Kidney (tissue), 14 donors: ENCODE data around the gene HIF3A. TPM values are rescaled to one million over a fixed set of nuclear protein-coding genes. Genes with fewer than 3 reads are reported as not detected.

Experiments used
- DNase-seq, 5 donors: peaks; one replicate each; pipeline ENCODE4 v3.0.0-alpha.2; 2013 to 2020
- FAIRE-seq: peaks from 2 replicates; lab custom pipeline; 2012; peaks lifted over from hg19 to GRCh38; lab: Jason Lieb, UNC
- H3K27ac ChIP-seq, 2 donors: one replicate each; pipeline ENCODE4 v1.7.0; 2013; ENCODE audit warnings: low read depth in 2 of 2, low read length in 2 of 2, inconsistent platforms in 1 of 2
- H3K27me3 ChIP-seq: one replicate; pipeline ENCODE4 v1.7.1; 2013; ENCODE audit warnings: low read length, inconsistent platforms; ENCODE audit not compliant: control insufficient read depth, insufficient read depth
- H3K36me3 ChIP-seq, 3 donors: one replicate each; pipeline versions ENCODE4 v1.7.0 to v1.7.1; 2013; ENCODE audit warnings: low read length in 3 of 3, control low read depth in 1 of 3, inconsistent platforms in 1 of 3; ENCODE audit not compliant: insufficient read depth in 3 of 3, control insufficient read depth in 2 of 3
- H3K4me1 ChIP-seq, 3 donors: one replicate each; pipeline versions ENCODE4 v1.7.0 to v1.7.1; 2013; ENCODE audit warnings: low read length in 3 of 3, inconsistent platforms in 1 of 3, low read depth in 1 of 3; ENCODE audit not compliant: control insufficient read depth in 2 of 3, insufficient read depth in 2 of 3
- H3K4me3 ChIP-seq, 3 donors: one replicate each; pipeline versions ENCODE4 v1.7.0 to v1.8.1; 2013; ENCODE audit warnings: low read length in 3 of 3, control low read depth in 1 of 3, inconsistent platforms in 1 of 3
- H3K9ac ChIP-seq, 3 donors: one replicate each; pipeline versions ENCODE4 v1.7.0 to v1.7.1; 2013; ENCODE audit warnings: low read length in 3 of 3, control low read depth in 1 of 3, inconsistent platforms in 1 of 3
- H3K9me3 ChIP-seq, 3 donors: one replicate each; pipeline versions ENCODE4 v1.7.0 to v1.7.1; 2013; ENCODE audit warnings: low read length in 3 of 3, control low read depth in 1 of 3, inconsistent platforms in 1 of 3; ENCODE audit not compliant: control insufficient read depth in 2 of 3, insufficient read depth in 1 of 3
- intact Hi-C: fragments of 100-400 bp; cut with DNase I; formaldehyde crosslinking; loops from one replicate; pipeline ENCODE4 v1.11.1; 2022
- polyA plus RNA-seq: library from polyadenylated mRNA; stranded (reverse); fragments of 350-450 nt; fragmentation: Illumina TruSeq; extraction: RNeasy Lipid Tissue Mini Kit (QIAGEN cat#74804); gene quantifications from one replicate; pipeline ENCODE4 v1.2.3, GENCODE V29; 2014; ENCODE audit warnings: low read depth, low replicate concordance; ENCODE audit not compliant: insufficient read depth
- total RNA-seq: library from RNA; stranded (reverse); fragmentation: NEBNext Ultra II Directional; extraction: Animal tissue kit (Norgen Biotek cat#: 25700); gene quantifications from one replicate; pipeline ENCODE4 v1.2.1, GENCODE V29; 2021
- TF ChIP-seq, protein P1 (sequence below): IDR thresholded peaks from 3 replicates; pipeline ENCODE4 v1.5.1; 2012; ENCODE audit warnings: mild to moderate bottlenecking, moderate library complexity, borderline replicate concordance; ENCODE audit not compliant: insufficient read depth; ENCODE audit errors: extremely low read depth
- donor health status: control.
- donor health status: control.
- donor health status: control.
- donor health status: control.
- donor health status: control.
- donor health status: DM: yes; HTN: yes; CAD: no.
- donor health status: Normal renal cell carcinoma (clear cell type).

Gene HIF3A
- total and polyA plus RNA-seq, 2 donors from 2014 or later, result 3.3 to 40.4 TPM

DNA sequence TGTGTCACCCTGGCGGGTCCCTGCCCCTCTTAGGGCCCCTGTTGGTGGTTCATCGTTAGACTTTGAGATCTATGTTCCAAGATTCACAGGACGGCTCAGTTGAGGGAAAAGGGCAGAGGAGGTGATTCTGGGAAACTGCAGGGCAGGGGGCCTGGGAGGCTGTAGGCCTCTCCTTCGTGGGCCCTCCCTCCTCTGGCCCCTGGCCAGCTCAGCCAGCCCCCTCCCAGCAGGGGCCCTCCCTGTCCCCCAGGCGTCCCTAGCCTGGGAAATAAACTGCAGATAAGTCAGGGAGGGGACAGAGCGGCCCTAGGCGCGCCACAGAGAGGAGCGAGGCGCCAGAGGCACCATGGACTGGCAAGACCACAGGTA, 6.5 kb downstream of the HIF3A start:
- no peaks in the 10 kb centered on the region for H3K36me3 ChIP-seq
- H3K9ac ChIP-seq, result no peak overlapping the region
- no peak overlapping the region for H3K4me3 ChIP-seq
- TF ChIP-seq, protein P1, sequence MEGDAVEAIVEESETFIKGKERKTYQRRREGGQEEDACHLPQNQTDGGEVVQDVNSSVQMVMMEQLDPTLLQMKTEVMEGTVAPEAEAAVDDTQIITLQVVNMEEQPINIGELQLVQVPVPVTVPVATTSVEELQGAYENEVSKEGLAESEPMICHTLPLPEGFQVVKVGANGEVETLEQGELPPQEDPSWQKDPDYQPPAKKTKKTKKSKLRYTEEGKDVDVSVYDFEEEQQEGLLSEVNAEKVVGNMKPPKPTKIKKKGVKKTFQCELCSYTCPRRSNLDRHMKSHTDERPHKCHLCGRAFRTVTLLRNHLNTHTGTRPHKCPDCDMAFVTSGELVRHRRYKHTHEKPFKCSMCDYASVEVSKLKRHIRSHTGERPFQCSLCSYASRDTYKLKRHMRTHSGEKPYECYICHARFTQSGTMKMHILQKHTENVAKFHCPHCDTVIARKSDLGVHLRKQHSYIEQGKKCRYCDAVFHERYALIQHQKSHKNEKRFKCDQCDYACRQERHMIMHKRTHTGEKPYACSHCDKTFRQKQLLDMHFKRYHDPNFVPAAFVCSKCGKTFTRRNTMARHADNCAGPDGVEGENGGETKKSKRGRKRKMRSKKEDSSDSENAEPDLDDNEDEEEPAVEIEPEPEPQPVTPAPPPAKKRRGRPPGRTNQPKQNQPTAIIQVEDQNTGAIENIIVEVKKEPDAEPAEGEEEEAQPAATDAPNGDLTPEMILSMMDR, result no peak
- intact Hi-C loops, result no loop called here
- no peaks in the 10 kb centered on the region for H3K9me3 ChIP-seq
- DNase-seq (peak in 4 of 5 donors; percentile 38 to 70 (median 52)), FAIRE-seq (no peak)
- H3K27ac ChIP-seq, result peak overlapping the region in 1 of 2 donors; percentile 36
- H3K27me3 ChIP-seq, result no peaks in the 10 kb centered on the region
- peaks cover 7 to 23% (median 14%) of the 10 kb centered on the region in 3 donors for H3K4me1 ChIP-seq

DNA sequence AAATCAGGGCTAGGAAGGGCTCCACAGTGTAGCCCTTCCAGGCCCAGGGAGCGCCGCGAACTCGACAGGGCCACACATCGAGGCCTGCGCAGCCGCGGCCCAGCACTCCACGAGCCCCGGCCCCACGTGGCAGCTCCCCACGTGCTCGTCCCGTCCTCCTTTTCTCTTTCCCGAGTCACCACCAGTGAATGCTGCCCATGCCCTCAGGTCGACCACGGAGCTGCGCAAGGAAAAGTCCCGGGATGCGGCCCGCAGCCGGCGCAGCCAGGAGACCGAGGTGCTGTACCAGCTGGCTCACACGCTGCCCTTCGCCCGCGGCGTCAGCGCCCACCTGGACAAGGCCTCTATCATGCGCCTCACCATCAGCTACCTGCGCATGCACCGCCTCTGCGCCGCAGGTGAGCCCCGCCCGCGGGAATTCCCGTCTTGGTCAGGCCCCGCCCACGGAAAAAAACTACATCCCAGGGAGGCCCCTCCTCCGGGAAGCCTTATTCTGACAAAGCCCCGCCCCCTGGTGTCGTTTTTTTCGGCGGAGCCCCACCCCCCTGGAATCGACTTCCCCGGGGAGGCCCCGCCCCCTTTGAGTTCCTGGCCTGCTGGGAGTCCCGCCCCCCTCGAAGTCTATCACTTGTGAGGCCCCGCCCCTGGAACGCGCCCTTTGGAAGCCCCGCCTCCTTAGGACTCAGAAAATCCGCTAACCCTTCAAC, 7.0 kb downstream of the HIF3A start:
- TF ChIP-seq, protein P1, result no peak
- H3K27me3 ChIP-seq, result no peaks in the 10 kb centered on the region
- H3K4me1 ChIP-seq, result peaks cover 7 to 19% (median 14%) of the 10 kb centered on the region in 3 donors
- H3K36me3 ChIP-seq, result no peaks in the 10 kb centered on the region
- peak overlapping the region in 1 of 2 donors; percentile 36 for H3K27ac ChIP-seq
- intact Hi-C loops, result no loop called here
- H3K9ac ChIP-seq, result no peak overlapping the region
- H3K4me3 ChIP-seq, result no peak overlapping the region
- H3K9me3 ChIP-seq, result no peaks in the 10 kb centered on the region
- FAIRE-seq, result no peak
- peak; percentile 90 to 95 (median 93) for DNase-seq

DNA sequence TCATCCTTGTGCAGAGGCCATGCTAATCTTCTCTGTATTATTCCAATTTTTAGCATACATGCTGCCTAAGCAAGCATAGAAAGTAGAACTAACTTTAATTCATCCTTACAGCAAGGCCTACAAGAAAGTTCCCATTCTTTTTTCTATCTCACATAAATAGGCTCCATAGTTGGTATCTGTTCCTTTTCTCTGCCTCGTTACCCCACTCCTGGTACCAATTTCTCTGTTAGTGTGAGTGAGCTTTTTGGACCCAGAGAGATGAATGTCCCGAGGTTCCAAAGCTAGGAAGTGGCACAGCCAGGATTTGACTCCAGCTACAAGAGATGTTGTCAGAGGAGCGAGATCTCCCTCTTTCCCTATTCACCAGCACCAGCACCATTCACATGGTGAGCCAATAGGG, 9.7 kb downstream of the HIF3A start:
- no peak for FAIRE-seq
- Histone ChIP-seq H3K9me3 (no peaks in the 10 kb centered on the region), H3K4me3 (no peak overlapping the region), H3K4me1 (no peaks in the 10 kb centered on the region), H3K27me3 (no peaks in the 10 kb centered on the region), H3K36me3 (no peaks in the 10 kb centered on the region), H3K9ac (no peak overlapping the region), H3K27ac (no peak overlapping the region)
- intact Hi-C loops, result no loop called here
- no peak for DNase-seq
- TF ChIP-seq, protein P1, result no peak

GRCh38 chr19:46308510-46308909, 11.7 kb downstream of the HIF3A start:
- TF ChIP-seq, protein P1, result no peak
- no peaks in the 10 kb centered on the region for H3K9me3 ChIP-seq
- no peaks in the 10 kb centered on the region for H3K36me3 ChIP-seq
- no peak overlapping the region for H3K27ac ChIP-seq
- DNase-seq, result peak in 1 of 5 donors; percentile 59
- no peak for FAIRE-seq
- H3K4me3 ChIP-seq, result no peak overlapping the region
- intact Hi-C loops, result no loop called here
- no peak overlapping the region for H3K9ac ChIP-seq
- H3K27me3 ChIP-seq, result no peaks in the 10 kb centered on the region
- no peaks in the 10 kb centered on the region for H3K4me1 ChIP-seq
